Activated CD4-positive, alpha-beta T cell treated with anti-CD3 and anti-CD28 coated beads, Interleukin-2, Interleukin-4, amounts not matched to agents 100 ng/mL and 50 ng/mL, durations not matched to agents 16 hours and 8 hours (primary cell): ENCODE measurements around the gene ZNF630.
"Not testable (repeated sequence)": the region's sequence is repeated elsewhere in the genome, so short reads cannot be mapped to it uniquely, and the experiment has no call there.

ENCODE experiments used
- DNase-seq: peaks from one replicate; pipeline ENCODE4 v3.0.0-alpha.2; 2020; ENCODE audit warnings: low spot score

ZNF630 gene

DNA sequence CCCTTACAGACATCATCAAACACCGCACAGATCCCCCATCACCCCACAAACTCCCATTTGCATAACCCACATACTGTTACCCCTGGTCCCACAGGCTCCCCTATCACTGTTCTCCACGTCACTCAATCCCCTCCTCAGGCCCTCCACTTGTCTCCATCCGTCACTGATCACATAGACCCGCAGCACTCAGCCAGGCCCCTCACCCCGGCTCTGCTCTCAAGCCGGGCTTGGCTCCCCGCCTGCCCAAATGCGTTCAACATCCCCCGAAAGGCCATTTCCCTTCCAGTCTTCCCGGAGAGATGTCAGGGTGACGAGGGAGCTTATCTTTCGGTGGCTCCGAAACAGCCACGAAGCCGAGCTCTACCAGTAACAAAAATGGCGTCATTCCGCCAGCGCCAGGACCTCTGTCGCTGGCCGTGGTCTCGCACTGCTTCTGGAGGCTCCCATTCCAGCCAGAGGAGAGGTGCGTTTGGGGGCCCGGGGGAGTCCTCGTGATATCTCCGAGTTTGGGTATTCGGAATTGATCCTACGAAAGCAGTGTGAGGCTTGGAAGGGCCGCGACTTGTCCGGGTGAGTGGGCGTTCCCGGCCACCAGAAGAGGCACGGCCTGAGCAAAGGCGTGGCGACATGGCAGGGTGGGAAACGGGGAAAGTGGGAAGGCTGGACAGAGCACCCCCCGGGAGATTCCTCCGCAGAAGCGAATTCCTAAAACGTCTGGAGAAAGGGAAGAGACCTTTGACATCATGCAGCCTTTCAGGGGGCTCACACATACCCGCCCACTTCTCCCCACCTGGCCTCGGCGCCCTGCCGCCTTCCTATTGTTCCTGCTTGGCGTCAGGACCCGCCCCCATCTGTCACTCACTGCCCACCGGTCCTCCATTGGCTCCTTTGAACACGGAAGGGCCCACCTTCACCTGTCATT is at the start of gene ZNF630:
Gene ZNF630 (minus strand): TSS at position 577 of the 922 bp plus-strand sequence. CDS start 4,754 bp downstream, outside the sequence.
- peak; percentile 14 for DNase-seq

DNA sequence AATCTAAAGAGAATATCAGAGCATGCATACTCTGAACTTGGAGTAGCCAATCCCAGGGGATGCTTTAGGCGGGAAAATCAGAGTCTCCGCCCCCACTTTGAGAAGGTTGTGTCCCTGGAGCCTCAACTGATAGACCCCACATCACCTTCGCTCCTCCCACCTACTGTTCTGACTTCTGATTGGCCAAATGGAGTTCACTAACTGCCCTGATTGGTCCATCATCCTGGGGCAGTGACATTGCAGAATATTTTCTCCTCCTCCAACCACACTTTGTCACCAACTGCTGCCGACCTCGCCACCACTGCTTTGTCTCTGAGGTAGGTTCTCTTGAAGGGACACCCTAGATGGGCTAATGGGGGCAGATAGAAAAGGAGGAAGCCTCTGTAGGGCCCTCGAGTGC is 36.3 kb upstream of the ZNF630 start:
- DNase-seq: no peak

DNA sequence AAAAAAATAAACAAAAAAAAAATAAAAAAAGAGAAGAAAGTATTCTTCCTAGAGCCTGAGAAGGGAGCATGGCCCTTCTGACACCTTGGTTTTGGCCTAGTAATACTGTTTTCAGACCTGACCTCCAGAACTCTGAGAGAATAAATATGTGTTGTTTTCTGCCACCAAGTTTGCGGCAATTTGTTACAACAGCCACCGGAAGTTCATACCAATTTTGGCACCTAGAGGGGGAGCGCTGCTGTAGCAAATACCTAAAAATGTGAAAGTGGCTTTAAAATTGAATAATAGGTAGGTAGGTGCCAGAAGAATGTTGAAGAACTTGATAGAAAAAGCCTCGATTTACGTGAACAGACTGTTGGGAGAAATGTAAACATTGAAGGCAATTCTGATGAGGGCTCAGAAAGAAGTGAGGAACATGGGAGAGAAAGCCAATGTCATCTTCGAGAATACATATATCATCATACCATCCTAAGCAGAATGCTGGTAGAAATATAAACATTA is 31.5 kb upstream of the ZNF630 start:
- no peak for DNase-seq

DNA sequence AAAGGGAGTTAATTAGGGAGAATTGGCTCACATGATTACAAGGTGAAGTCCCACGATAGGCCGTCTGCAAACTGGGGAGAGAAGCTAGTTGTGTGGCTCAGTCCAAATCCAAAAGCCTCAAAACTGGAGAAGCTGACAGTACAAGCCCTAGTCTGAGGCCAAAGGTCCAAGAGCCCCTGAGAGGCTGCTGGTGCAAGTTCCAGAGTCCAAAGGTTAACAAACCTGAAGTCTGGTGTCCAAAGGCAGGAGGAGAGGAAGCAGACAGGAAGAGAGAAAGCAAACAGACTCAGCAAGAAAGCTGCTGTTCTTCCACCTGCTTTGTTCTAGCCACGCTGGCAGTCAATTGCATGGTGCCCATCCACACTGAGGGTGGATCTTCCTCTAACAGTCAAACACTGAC is 30.0 kb upstream of the ZNF630 start:
- no peak for DNase-seq

DNA sequence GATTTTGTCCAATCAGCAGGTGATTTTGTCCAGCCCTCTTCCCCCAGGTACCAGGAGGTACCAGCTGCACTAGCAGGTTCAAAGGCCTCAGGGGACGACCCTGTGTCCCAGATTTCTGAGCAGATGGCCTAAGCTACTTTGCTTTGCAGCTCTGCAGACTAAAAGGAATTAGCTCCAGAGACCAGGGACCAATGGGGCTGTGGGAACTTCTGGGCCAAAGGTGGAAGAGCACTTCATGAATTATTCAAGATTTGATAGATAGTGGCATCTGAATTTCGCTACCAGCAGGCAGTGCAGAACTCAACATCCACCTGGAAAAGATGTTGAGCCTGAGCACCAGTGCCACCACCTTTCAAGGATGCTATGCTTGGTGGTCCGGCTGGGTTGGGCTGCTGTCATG is 21.1 kb upstream of the ZNF630 start:
- DNase-seq: not testable (repeated sequence)

DNA sequence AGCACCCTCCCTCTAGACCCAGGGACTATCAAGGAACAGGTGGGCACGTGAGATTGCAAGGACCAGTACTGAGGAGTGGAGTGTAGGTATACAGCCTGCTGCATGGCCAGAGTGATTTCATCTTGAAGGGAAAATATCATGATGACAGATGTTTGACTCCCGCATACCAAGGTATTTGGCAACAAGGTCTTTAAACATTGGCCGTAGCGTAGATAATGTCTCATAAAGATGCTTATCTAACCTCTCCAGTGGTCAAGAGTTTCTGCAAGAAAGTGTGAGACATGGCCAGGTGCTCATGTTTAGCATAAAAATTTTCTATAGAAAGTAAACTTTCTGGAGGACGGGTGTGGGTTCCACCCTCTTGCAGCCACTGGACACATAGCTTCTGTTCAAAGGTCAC is 18.7 kb upstream of the ZNF630 start:
- DNase-seq: no peak

DNA sequence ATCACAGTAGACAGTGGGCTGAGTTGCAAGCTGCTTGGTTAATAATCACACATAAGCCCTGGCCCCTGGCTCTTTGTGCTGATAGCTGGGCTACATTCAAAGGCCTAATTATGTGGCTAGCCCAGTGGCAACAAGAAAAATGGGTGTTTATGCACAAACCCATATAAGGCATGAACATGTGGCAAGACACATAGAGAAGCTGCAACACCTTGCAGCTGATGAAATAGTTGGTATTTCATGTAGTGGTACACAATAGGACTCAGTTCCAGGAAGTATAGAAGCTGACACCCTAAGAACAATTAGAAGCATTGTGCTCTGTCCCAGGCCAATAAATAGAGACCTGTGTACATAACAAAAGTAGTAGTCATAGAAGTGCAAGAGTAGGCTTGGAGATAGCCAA is 14.6 kb upstream of the ZNF630 start:
- no peak for DNase-seq

DNA sequence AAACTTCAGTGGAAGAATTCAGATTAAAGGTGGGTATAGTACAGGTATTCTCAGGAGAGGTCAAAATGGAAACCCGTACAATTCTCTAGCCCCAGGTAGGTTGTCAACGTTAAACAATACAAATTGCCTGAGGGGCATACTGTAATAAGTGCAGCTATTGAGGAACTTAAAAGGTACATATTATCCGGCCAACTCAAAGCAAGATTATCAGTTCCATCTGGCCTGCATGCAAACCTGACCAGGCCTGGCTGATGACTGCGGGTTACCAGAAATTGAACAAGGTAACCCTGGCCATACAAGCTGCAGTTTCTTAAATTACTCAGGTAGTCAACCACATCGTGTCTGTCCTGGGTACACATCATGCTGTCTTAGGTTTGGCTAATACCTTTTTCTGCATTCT is 12.3 kb upstream of the ZNF630 start:
- no peak for DNase-seq

DNA sequence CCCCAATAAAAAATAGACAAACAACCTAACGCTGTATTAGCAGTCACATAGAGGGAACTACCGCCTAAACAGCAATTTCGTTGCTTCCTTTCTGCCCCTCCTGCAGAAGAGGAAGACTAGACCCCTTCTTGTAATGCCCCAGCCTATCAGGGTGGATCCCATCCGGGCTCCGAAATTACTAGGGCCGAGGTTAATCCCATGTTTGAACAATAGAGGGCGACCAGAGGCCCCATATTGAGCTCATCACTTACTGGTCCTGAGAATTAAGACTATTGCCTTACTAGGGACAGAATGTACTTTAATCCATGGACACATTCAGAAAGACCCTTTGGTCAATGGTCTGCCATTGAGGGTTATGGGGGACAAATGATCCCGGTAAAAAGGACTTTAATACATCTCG is 11.8 kb upstream of the ZNF630 start:
- DNase-seq: peak; percentile 50

DNA sequence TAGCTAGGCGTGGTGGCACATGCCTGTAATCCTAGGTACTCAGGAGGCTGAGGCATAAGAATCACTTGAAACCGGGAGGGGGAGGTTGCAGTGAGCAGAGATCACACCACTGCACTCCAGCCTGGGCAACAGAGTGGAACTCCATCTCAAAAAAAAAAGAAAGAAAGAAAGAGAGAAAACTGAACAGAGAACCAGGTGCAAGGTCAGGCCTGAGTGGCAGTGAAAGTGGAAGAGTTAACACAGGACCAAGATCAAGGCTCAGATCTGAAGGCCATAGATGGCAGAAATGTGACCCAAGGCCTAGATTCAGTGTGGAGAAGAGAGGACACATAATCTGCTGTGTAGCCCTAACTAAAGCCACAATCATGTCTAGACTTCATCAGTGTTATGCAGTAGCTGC is 4.9 kb upstream of the ZNF630 start:
- no peak for DNase-seq

DNA sequence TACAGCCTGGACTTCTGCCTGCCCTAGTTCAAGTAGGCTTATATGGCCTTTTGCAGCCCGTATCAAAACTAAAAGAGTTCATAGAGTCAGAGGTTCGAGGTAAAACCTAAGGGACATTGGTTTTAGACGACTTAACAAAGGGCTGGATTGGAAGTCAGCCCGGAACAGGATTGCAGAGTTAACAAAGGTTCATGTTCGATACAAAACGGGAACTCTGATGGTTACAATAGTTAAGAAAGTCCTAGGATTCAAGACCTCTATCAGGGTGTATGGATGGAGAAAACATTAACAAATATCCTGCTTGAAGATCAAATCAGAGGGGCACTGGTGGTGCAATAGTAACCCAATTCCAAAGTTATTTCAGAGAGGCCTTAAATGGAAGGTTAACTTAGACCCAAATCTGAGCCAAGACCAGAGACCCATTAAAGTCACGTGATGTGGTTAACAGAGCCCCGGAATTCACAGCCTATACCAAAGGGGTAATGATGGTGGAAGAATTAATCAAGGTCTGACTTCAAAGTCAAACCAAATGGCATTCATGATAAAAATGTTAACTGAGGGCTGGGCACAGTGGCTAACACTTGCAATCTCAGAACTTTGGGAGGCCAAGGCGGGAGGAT is 656 bp upstream of the ZNF630 start:
- no peak for DNase-seq

DNA sequence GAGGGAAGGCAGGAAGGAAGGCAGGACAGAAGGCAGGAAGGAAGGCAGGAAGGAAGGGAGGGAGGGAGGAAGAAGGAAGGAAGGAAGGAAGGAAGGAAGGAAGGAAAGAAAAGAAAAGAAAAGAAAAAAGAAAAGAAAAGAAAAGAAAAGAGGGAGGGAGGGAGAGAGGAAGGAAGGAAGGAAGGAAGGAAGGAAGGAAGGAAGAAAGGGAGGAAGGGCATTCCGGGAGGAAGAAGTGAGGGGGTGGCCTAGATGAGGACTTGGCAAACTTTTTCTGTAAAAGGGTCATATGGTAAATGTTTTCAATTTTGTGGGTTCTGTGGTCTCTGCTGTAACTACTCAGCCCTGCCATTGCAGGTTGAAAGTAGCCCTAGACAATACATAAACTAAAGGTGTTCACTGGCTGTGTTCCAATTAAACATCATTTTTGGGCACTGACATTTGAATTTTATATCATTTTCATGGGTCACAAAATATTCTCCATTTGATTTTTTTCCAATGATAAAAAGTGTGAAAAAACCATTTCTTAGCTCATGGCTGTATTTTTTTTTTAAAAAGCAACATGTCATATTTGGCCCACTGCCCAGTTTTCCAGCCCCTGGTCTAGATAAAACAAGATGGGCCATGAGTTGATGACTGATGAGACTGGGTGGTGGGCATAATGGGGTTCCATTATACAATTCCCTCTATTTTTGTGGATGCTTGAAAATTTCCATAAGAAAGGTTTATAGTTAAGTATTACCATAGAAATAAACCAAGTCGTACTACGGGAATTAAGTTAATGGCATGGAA is 3.1 kb downstream of the ZNF630 start:
- DNase-seq: no peak

DNA sequence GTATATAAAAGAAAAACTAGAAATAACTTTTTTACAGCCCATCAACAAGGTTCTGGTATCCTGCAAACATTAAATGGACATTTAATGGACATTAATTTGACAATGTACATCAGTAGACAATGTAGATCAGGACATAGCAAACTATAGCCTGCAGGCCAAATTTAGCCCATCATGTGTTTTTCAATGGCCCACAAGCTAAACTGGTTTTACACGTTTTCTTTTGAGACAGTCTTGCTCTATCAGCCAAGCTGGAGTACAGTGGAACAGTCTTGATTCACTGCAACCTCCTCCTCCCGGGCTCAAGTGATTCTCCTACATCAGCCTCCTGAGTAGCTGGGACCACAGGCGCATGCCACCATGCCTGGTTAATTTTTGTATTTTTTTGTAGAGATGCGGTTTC is 7.2 kb downstream of the ZNF630 start:
- DNase-seq: no peak

DNA sequence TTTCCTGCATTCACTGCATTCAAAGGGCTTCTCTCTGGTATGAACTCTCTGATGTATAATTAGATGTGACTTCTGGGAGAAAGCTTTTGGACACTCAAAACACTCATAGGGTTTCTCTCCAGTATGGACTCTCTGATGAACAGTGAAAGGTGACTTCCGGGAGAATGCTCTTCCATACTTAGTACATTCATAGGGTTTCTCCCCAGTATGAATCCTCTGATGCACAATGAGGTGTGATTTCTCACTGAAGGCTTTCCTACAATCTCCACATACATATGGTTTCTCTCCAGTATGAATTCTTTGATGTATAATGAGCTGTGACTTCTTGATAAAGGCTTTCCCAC is 12.2 kb downstream of the ZNF630 start:
- no peak for DNase-seq

DNA sequence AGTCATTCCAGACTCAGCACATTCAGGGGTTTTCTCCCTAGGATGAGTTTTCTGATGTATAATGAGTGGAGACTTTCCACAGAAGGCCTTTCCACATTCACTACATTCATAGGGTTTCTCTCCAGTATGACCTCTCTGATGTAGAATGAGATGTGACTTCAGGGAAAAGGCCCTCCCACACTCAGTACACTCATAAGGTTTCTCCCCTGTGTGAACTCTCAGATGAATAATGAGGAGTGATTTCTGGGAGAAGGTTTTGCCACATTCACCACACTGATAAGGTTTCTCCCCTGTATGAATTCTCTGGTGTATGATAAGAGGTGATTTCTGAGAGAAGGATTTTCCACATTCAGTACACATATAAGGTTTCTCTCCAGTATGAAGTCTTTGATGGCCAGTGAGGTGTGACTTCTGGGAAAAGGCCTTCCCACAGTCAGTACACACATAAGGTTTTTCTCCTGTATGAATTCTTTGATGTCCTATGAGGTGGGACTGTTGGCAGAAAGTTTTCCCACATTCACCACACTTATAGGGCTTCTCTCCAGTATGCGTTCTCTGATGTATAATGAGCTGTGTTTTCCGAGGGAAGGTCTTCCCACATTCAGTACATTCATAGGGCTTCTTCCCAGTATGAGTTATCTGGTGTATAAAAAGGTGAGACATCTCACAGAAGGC is 12.7 kb downstream of the ZNF630 start:
- DNase-seq: no peak

DNA sequence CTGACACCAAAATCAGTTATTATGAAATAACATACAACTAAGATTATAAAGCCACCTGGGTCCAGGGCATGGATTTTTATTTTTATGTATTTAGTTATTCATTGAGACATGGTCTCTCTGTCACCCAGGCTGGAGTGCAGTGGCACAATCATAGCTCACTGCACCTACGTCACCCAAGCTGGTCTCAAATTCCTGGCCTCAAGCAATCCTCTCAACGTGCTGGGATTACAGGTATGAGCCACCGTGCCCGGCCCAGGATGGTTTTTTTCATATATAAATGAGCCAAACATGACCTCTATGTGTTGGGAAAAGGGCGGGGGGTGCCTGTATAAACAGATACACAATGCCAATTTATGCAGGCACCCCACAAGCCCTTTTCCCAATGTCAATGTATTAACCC is 24.6 kb downstream of the ZNF630 start:
- DNase-seq: no peak

DNA sequence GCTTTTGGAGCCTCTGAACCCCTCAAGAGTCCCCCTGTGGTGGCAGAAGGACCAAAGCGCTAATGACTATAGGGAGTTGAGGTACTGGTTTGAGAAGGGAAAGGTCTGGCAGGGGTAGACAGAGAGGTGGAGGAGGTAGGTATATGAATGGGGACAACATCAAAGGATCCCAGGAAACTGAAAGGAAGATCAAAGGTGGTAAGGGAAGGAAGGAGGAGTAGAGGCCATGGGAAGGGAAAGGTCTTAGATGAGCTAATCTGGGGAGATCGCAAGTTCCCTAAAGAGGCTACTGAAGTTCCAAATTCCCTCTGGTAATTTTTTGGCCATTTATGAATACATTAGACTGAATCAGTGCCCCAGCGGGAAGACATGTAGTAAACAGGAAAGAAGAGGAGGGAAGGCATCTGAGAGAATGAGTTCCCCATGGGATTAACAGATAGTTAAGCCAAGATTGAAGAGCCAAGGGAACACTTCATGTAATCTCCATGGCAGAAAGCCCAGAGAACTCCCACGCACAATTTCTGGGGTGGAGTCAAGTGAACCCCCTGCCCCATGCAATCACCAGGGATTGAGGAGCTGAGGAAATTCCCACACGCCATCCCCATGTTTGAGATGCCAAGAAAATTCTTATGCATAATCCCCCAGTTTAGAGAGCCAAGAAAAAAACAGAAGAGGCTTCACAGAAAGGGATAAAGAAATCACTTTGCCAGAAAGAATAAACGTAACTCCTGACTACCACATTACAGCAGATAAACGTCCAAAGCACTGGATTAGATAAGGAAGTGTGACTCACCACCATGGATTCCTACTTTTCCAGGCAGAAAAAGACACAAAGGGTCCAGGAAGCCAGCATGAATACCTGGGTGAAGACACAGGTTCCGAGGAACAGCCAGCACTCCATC is 25.8 kb downstream of the ZNF630 start:
- no peak for DNase-seq

DNA sequence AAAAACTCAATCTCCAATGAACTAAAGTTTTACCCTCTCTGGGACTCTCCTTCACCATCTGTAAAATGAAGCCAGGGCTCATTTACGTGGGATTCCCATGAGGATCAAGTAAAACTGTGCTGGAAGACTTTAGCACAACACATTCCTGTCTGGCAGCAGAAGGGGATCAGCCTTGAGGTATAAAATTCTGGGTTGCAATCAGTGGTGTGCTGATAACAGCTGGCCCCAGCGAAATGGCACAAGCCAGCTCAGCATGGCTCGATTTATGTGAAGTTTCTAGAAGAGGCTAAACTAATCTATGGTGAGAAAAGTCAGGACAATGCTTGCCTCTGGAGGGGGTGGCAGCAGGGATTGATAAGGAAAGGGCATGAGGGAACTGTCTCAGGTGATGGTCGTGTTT is 28.4 kb downstream of the ZNF630 start:
- DNase-seq: no peak

DNA sequence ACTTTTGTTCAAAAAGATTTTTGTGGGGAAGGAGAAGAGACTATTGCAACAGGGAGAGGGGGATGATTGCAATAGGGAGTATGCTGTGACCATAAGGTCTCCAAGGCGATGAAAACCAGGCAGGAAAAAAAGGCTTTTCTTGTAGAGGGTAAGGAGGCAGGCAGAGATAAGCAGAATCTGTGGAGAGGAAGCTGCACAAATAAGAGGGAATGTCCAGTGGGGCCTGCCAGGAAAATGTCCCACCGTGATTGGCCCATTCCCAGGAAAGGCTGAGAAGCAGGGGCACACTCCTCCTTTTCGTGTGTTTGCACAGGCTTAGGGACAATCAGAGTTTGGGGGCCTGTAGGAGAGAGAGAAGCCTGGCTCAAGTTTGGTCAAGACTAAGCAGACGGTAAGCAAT is 35.5 kb downstream of the ZNF630 start:
- DNase-seq: no peak

DNA sequence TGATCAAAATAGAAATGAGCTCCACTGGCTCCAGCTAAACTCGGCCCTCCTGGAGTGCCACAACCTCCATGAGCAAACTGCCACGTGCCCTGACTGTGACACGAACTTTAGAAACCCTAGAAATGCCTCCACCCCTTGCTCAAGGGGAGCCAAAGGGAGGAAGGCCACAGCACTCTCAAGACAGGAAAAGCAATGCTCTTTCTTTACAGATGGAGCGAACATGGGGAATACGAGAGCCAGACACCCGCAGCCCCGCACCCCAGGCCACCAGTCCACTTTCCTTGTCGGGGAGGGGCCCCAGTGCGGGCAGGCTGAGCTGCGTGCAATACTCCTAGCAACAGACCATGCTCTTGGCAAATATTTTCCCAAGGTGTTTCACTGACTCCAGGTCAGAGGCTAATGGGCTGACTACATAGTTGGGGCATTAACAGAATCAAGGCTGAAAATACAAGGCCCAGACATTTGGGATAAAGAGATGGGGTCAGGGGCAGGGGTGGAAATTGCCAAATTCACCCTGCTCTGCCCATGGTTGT is 40.7 kb downstream of the ZNF630 start:
- DNase-seq: not testable (repeated sequence)

DNA sequence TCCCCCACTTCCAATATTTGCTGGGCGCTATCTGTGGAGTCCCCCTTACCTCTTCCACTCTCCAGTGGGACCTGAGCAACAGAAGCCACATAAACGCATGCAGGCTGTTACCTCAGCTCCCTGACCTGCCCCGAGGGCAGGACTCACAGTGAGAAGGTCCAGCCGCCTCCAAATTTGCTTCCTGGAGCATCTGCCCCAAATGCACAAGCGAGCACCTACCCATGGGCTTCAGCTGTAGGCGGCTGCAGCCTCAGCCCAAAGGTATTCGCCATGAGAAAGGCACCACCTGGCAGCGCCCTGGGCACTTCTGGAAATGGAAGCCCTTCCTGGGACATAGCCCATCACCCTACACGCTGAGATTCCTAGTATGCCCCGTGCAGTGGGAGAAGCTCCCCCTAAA is 41.2 kb downstream of the ZNF630 start:
- no peak for DNase-seq
